DND-41 (cell line): ENCODE measurements around the gene CTTNBP2.

Source experiments
- CTCF ChIP-seq: IDR thresholded peaks from 2 replicates; pipeline ENCODE4 v1.5.1; 2012; ENCODE audit warnings: borderline replicate concordance, low read length, moderate library complexity, mild to moderate bottlenecking; ENCODE audit not compliant: poor library complexity, severe bottlenecking; ENCODE audit errors: extremely low read depth
- EZH2 ChIP-seq: IDR thresholded peaks from 3 replicates; pipeline ENCODE4 v1.6.1; 2012; ENCODE audit warnings: borderline replicate concordance, low read depth, mild to moderate bottlenecking, moderate library complexity, low read length, inconsistent platforms; ENCODE audit not compliant: severe bottlenecking

- TF ChIP-seq CTCF: no peak
- TF ChIP-seq EZH2: no peak
Measured at GRCh38 chr7:117665368-117665767, 207.9 kb downstream of the CTTNBP2 start.
